Uterus (tissue), 2 donors: Measurements from ENCODE around the gene GPT2.

Source experiments
- CTCF ChIP-seq, 4 experiments: fragments of 200-600 bp in 2 of 4; fragments of 450-650 bp in 2 of 4; sonication (generic) in 2 of 4; IDR thresholded peaks; one replicate each; pipeline ENCODE4 v1.5.1; 2016 to 2019; ENCODE audit warnings: antibody characterized with exemption in 4 of 4, mild to moderate bottlenecking in 2 of 4, moderate library complexity in 1 of 4
- POLR2A ChIP-seq, 2 donors: fragments of 450-650 bp; IDR thresholded peaks; one replicate each; pipeline ENCODE4 v1.6.1; 2016; ENCODE audit warnings: antibody characterized with exemption in 2 of 2, mild to moderate bottlenecking in 1 of 2, moderate library complexity in 1 of 2

GRCh38 chr16:46973207-46973995 lies 89.2 kb downstream of the GPT2 start, which contains the start of gene DNAJA2:
- TF ChIP-seq POLR2A (IDR thresholded peaks at IDR 0.05) (peak; percentile 88 to 92), CTCF (IDR thresholded peaks at IDR 0.05) (peak in 1 of 4 experiments; percentile 6)
